ENCODE data around the gene ZNF385C. TPM values are rescaled to one million over a fixed set of nuclear protein-coding genes. Genes with fewer than 3 reads are reported as not detected.

Gene ZNF385C
- total and polyA plus RNA-seq, 2 of the 13 experiments (the other 11 are each of a cell fraction or from before 2014, with no cell fraction given) = 2.3 to 6.1 TPM

DNA sequence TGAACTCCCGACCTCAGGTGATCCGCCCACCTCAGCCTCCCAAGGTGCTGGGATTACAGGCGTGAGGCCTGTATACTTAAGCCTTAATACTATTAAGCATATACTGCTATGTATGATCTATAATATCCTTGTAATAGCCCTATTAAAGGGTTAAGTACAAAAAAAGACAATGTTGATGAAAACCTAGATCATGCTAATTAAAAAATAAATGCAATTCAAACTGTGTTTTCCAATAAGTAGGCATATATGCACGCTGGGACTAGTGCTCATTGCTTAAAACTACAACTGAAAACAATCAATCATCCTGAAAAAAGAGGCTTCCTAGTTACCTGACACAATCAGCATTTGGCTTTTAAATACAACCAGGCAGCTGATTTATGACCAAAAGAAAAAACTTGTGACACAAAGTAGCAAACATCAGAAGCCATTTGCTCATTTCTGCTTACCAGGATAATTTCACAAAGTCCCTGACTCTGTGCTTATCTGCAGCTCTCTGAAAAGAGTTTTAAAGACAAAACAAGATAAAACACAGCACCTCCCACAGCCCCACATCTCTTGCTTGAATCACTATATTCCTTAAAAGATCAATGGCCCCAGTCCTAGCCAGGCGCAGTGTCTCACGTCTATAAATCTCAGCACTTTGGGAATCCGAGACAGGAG lies 11.1 kb downstream of the ZNF385C start:
- H4K20me1 ChIP-seq (ENCODE audit: insufficient read depth, low read length) = no peaks in the 10 kb centered on the region
- H3K4me1 ChIP-seq (ENCODE audit: insufficient read depth, low read length) = peaks cover 52% of the 10 kb centered on the region
- peak; percentile 5; the same call in 1 of the 3 replicates for ATAC-seq
- H3K9ac ChIP-seq (ENCODE audit: insufficient read depth, low read depth, low read length) = peak overlapping the region; percentile 32; the same call in 1 of the 2 replicates
- no peak overlapping the region for H2AFZ ChIP-seq (ENCODE audit: low read length)
- peak overlapping the region; percentile 69 for H3K4me2 ChIP-seq (ENCODE audit: low read depth, low read length)
- H3K9me3 ChIP-seq (ENCODE audit: low read length) = no peaks in the 10 kb centered on the region
- peak overlapping the region in 2 of 3 experiments; percentile 0 to 6; a peak in 2 of 6 replicates for H3K4me3 ChIP-seq (replicated peaks in 1 of 3; ENCODE audit: insufficient read depth in 1 of 3, low read depth in 2 of 3, low read length in 3 of 3)
- H3K36me3 ChIP-seq (replicated peaks in 1 of 2; ENCODE audit: control insufficient read depth in 1 of 2, insufficient read depth in 2 of 2, low read length in 2 of 2) = no peaks in the 10 kb centered on the region
- peak; percentile 48 for FAIRE-seq
- ChIA-PET POLR2A (interaction anchor here (1.1 to 1.3 kb wide), 2 partner anchors 398 to 399 kb away, joined by 3 read pairs; no protein-coding TSS in a partner anchor), CTCF (ENCODE audit: low intra/inter-chr PET ratio, low total read pairs) (no interaction called here)
- BruUV-seq (replicated peaks) = no TSS peak
- H3K27ac ChIP-seq (ENCODE audit: extremely low read length, insufficient read depth, low read length) = peak overlapping the region; percentile 56
- intact Hi-C loops (cut with micrococcal nuclease; ENCODE audit: unreplicated experiment) = no loop called here
- in situ Hi-C loops (cut with HindIII; ENCODE audit: extremely low pct_ligation_motif_present, low pct_unique_long_range_greater_than_20kb) = no loop called here
- no peaks in the 10 kb centered on the region for H3K27me3 ChIP-seq (ENCODE audit: control insufficient read depth in 1 of 2, insufficient read depth in 2 of 2, low read length in 2 of 2)
- WGBS (ENCODE audit: low lambda C conversion rate) = 5% methylated on average over 7 of the region's 7 CpGs
- no peaks in the 10 kb centered on the region for H3K79me2 ChIP-seq (ENCODE audit: insufficient read depth, low read length)
- DNase-seq (ENCODE audit: low spot score) = peak; percentile 69
- TF ChIP-seq ZNF563 (CRISPR knock-in tag; IDR thresholded peaks at IDR 0.05) (no peak), ZNF432 (CRISPR knock-in tag; IDR thresholded peaks at IDR 0.05; ENCODE audit: borderline replicate concordance) (no peak), FOXA3 (CRISPR knock-in tag; IDR thresholded peaks at IDR 0.05) (0 out of 2 replicates have a peak, but pooled peaks have one; percentile 13), SP140L (CRISPR knock-in tag; IDR thresholded peaks at IDR 0.05; ENCODE audit: borderline replicate concordance) (0 out of 2 replicates have a peak, but pooled peaks have one; percentile 5), ZFX (CRISPR knock-in tag; IDR thresholded peaks at IDR 0.05; ENCODE audit: low read depth) (0 out of 2 replicates have a peak, but pooled peaks have one; percentile 8), ZFAT (CRISPR knock-in tag; conservative IDR thresholded peaks at IDR 0.05) (no peak)
- TF ChIP-seq, protein P1, sequence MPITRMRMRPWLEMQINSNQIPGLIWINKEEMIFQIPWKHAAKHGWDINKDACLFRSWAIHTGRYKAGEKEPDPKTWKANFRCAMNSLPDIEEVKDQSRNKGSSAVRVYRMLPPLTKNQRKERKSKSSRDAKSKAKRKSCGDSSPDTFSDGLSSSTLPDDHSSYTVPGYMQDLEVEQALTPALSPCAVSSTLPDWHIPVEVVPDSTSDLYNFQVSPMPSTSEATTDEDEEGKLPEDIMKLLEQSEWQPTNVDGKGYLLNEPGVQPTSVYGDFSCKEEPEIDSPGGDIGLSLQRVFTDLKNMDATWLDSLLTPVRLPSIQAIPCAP (CRISPR knock-in tag; IDR thresholded peaks at IDR 0.05; ENCODE audit: low read depth) = no peak
- TF ChIP-seq, protein P2, sequence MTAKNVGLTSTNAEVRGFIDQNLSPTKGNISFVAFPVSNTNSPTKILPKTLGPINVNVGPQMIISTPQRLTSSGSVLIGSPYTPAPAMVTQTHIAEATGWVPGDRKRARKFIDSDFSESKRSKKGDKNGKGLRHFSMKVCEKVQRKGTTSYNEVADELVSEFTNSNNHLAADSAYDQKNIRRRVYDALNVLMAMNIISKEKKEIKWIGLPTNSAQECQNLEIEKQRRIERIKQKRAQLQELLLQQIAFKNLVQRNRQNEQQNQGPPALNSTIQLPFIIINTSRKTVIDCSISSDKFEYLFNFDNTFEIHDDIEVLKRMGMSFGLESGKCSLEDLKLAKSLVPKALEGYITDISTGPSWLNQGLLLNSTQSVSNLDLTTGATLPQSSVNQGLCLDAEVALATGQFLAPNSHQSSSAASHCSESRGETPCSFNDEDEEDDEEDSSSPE (CRISPR knock-in tag; IDR thresholded peaks at IDR 0.05) = no peak
- TF ChIP-seq, protein P3, sequence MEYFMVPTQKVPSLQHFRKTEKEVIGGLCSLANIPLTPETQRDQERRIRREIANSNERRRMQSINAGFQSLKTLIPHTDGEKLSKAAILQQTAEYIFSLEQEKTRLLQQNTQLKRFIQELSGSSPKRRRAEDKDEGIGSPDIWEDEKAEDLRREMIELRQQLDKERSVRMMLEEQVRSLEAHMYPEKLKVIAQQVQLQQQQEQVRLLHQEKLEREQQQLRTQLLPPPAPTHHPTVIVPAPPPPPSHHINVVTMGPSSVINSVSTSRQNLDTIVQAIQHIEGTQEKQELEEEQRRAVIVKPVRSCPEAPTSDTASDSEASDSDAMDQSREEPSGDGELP (IDR thresholded peaks at IDR 0.05; ENCODE audit: borderline replicate concordance, low read depth) = peak; percentile 21; the same call in 1 of the 2 replicates
- TF ChIP-seq, protein P4, sequence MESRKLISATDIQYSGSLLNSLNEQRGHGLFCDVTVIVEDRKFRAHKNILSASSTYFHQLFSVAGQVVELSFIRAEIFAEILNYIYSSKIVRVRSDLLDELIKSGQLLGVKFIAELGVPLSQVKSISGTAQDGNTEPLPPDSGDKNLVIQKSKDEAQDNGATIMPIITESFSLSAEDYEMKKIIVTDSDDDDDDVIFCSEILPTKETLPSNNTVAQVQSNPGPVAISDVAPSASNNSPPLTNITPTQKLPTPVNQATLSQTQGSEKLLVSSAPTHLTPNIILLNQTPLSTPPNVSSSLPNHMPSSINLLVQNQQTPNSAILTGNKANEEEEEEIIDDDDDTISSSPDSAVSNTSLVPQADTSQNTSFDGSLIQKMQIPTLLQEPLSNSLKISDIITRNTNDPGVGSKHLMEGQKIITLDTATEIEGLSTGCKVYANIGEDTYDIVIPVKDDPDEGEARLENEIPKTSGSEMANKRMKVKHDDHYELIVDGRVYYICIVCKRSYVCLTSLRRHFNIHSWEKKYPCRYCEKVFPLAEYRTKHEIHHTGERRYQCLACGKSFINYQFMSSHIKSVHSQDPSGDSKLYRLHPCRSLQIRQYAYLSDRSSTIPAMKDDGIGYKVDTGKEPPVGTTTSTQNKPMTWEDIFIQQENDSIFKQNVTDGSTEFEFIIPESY (CRISPR knock-in tag; IDR thresholded peaks at IDR 0.05) = no peak
- TF ChIP-seq, protein P5, sequence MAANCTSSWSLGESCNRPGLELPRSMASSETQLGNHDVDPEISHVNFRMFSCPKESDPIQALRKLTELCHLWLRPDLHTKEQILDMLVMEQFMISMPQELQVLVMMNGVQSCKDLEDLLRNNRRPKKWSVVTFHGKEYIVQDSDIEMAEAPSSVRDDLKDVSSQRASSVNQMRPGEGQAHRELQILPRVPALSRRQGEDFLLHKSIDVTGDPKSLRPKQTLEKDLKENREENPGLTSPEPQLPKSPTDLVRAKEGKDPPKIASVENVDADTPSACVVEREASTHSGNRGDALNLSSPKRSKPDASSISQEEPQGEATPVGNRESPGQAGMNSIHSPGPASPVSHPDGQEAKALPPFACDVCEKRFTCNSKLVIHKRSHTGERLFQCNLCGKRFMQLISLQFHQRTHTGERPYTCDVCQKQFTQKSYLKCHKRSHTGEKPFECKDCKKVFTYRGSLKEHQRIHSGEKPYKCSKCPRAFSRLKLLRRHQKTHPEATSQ (CRISPR knock-in tag; IDR thresholded peaks at IDR 0.05; ENCODE audit: borderline replicate concordance) = no peak
